Thymus (tissue), 11 donors: ENCODE results near the gene GDPD2. TPM values are rescaled to one million over a fixed set of nuclear protein-coding genes. Genes with fewer than 3 reads are reported as not detected.

Experiments used
- DNase-seq, 9 donors: peaks; one replicate each; pipeline ENCODE4 v3.0.0-alpha.2; 2013; ENCODE audit warnings: low spot score in 9 of 9, low read depth in 6 of 9, missing footprints in 1 of 9
- H3K27ac ChIP-seq, 2 donors: one replicate each; pipeline ENCODE4 v1.5.1; 2013; ENCODE audit warnings: control low read depth in 1 of 2, low read depth in 1 of 2, low read length in 1 of 2, mild to moderate bottlenecking in 1 of 2, moderate library complexity in 1 of 2
- H3K27me3 ChIP-seq, 2 donors: one replicate each; pipeline ENCODE4 v1.5.1; 2013; ENCODE audit warnings: low read length in 1 of 2; ENCODE audit not compliant: control insufficient read depth in 2 of 2, insufficient read depth in 1 of 2
- H3K36me3 ChIP-seq, 2 donors: one replicate each; pipeline ENCODE4 v1.5.1; 2013; ENCODE audit warnings: low read length in 1 of 2, mild to moderate bottlenecking in 1 of 2, moderate library complexity in 1 of 2; ENCODE audit not compliant: control insufficient read depth in 2 of 2, insufficient read depth in 2 of 2
- H3K4me1 ChIP-seq, 2 donors: one replicate each; pipeline ENCODE4 v1.5.1; 2013; ENCODE audit warnings: low read length in 2 of 2; ENCODE audit not compliant: control insufficient read depth in 2 of 2, insufficient read depth in 2 of 2
- H3K4me3 ChIP-seq, 2 donors: one replicate each; pipeline ENCODE4 v1.5.1; 2013; ENCODE audit warnings: low read length in 2 of 2, control low read depth in 1 of 2, mild to moderate bottlenecking in 1 of 2
- H3K9me3 ChIP-seq, 2 donors: one replicate each; pipeline ENCODE4 v1.5.1; 2013; ENCODE audit warnings: low read length in 1 of 2, mild to moderate bottlenecking in 1 of 2; ENCODE audit not compliant: control insufficient read depth in 2 of 2, insufficient read depth in 1 of 2
- WGBS: extraction: QIAGEN DNeasy Blood & Tissue Kit; methylation state at CpG from one replicate; pipeline ENCODE4 v1.1.7; 2013; 5-methylcytosine and 5-hydroxymethylcytosine counted together
- polyA plus RNA-seq: library from polyadenylated mRNA; stranded (reverse); fragments of 200-250 nt; gene quantifications from one replicate; pipeline ENCODE4 v1.2.3, GENCODE V29; 2013
- total RNA-seq: library from RNA; stranded (reverse); fragments of 120-200 nt; gene quantifications from one replicate; pipeline ENCODE4 v1.2.4, GENCODE V29; 2013
- donor health status: healthy.

Gene GDPD2
- total and polyA plus RNA-seq, 2 donors: 0.05 to 0.09 TPM

GRCh38 chrX:70423936-70424675, 992 bp downstream of the GDPD2 start:
- Histone ChIP-seq H3K4me3 (no peak overlapping the region), H3K9me3 (no peaks in the 10 kb centered on the region), H3K36me3 (peaks cover 0 to 8% of the 10 kb centered on the region in 2 donors), H3K4me1 (no peaks in the 10 kb centered on the region), H3K27me3 (no peaks in the 10 kb centered on the region), H3K27ac (no peak overlapping the region)
- 90% methylated on average over 10 of the region's 10 CpGs for WGBS
- no peak for DNase-seq

DNA sequence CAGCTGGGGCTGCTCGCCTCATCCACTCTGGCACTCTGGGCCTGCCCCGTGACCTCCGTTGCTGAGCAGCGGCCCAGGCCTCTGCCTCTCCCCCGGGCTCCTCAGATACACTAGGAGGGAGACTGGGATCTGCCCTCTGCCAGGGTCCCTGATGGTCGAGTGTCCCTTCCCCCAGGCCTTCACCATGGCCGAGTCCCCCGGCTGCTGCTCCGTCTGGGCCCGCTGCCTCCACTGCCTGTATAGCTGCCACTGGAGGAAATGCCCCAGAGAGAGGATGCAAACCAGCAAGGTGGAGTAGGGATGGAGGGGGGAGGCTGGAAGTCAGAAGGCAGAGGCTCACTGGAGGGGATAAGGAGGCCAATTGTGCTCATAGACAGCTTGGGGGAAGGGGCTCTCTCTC, 1.7 kb downstream of the GDPD2 start:
- WGBS: 97% methylated on average over 10 of the region's 10 CpGs
- H3K27me3 ChIP-seq: no peaks in the 10 kb centered on the region
- H3K36me3 ChIP-seq: peaks cover 0 to 1% of the 10 kb centered on the region in 2 donors
- no peak overlapping the region for H3K4me3 ChIP-seq
- H3K4me1 ChIP-seq: no peaks in the 10 kb centered on the region
- no peak for DNase-seq
- H3K27ac ChIP-seq: no peak overlapping the region
- no peaks in the 10 kb centered on the region for H3K9me3 ChIP-seq

- DNase-seq: no peak
- no peaks in the 10 kb centered on the region for H3K9me3 ChIP-seq
- no peaks in the 10 kb centered on the region for H3K36me3 ChIP-seq
- no peak overlapping the region for H3K4me3 ChIP-seq
- no peaks in the 10 kb centered on the region for H3K4me1 ChIP-seq
- no peak overlapping the region for H3K27ac ChIP-seq
- no peaks in the 10 kb centered on the region for H3K27me3 ChIP-seq
- WGBS: 98% methylated on average over 15 of the region's 15 CpGs
Observed at GRCh38 chrX:70426286-70427278, 3.5 kb downstream of the GDPD2 start.

DNA sequence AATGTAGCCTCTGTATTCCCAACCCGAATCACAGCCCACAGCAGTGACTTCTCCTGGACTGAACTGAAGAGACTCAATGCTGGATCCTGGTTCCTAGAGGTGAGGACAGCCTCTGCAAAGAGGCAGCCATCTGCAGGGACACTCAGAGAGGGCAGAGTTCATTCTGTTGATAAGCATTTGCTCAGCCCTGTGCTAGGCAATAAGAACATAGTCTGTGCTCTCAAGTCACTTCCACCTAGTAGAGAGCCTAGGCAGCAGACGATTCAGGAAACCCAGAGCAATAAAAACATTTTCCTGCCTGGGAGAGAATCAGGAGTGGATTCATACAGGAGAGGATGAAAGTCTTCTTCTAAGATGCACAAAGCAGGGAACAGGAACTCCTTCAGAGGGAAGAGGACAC, 4.3 kb downstream of the GDPD2 start:
- Histone ChIP-seq H3K4me1 (no peaks in the 10 kb centered on the region), H3K9me3 (no peaks in the 10 kb centered on the region), H3K4me3 (no peak overlapping the region), H3K27ac (no peak overlapping the region), H3K36me3 (no peaks in the 10 kb centered on the region), H3K27me3 (no peaks in the 10 kb centered on the region)
- DNase-seq: no peak
- WGBS: 74% methylated on average over 2 of the region's 2 CpGs

- no peaks in the 10 kb centered on the region for H3K9me3 ChIP-seq
Observed at GRCh38 chrX:70429759-70430158, 6.6 kb downstream of the GDPD2 start.

DNA sequence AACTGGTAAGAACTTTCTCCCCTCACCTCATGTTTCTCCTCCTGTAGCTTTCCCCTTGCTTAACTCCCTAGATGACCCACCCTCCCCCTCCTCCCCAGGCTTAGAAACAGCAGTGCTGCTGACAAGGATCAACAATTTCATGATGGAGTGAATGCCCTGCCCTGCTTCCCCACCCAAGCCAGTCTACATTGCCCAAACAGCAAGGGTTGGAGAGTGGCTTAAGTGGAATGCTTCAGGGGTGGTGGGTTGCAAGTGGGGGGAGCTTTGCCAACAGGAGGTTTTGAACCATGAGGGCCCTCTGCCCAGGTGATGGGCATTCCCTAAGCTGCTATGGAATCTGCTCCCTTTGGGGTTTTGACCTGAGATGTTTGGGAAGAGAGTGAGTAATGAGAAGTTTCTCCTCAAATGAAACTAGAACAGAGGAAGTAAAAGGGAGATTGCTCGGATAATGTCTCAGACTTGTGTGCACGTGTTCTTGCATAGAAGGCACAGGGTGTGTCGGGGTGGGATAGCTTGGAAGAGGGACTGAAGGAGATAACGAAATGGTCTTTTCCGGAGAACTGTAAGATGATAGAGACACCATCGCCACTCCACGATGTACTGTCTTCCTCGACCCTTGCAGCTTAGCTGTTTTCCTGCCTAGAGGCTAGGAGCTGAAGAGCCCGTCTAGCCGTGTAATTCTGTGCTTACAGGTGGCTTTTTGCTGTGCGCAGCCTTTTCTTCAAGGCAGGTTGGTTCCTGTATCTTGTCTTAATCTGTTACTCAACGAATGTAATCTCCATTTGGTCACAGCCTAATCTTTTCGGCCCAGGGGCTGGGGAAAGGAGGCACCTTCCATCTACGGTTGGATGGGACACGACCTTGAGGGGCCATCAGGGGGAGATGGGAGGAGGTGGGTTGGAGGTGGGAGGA, 10.1 kb downstream of the GDPD2 start:
- Histone ChIP-seq H3K4me3 (peak overlapping the region; percentile 54 to 58), H3K27me3 (peaks cover 2 to 41% of the 10 kb centered on the region in 2 donors), H3K27ac (no peak overlapping the region), H3K4me1 (peaks cover 0 to 8% of the 10 kb centered on the region in 2 donors), H3K9me3 (no peaks in the 10 kb centered on the region), H3K36me3 (no peaks in the 10 kb centered on the region)
- WGBS: 66% methylated on average over 15 of the region's 15 CpGs
- DNase-seq: no peak

More at GRCh38 chrX:70429759-70430158, 6.6 kb downstream of the GDPD2 start:
- Histone ChIP-seq H3K27ac (no peak overlapping the region), H3K4me1 (peaks cover 0 to 5% of the 10 kb centered on the region in 2 donors), H3K36me3 (no peaks in the 10 kb centered on the region), H3K4me3 (no peak overlapping the region), H3K27me3 (peaks cover 1 to 15% of the 10 kb centered on the region in 2 donors)
- DNase-seq: no peak
- WGBS: 97% methylated on average over 6 of the region's 6 CpGs

DNA sequence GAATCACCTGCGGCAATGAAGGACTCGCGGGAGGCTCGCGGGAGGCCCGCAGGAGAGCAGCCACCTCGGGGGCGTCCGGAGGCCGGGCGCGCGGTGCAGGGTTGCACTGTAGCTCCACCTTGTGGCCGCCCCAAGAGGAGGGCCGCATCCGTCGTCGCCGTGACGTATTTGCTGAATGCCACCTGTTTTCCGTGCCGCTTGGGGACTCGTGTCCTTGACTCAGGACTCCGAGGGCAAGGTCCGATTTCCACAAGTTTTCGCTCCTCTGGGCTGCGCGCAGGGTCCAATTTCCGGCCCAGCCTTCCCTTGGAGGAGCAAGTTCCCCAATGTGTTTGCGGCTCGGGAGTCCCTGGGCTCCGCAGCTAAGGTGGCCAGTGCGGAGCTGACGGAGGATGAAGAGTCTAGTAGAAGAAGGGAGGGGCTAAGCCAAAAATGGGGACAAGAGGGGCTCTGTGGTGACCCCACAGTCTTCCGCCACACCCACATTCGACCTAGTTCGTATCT, 10.8 kb downstream of the GDPD2 start:
- peaks cover 2 to 41% of the 10 kb centered on the region in 2 donors for H3K27me3 ChIP-seq
- H3K27ac ChIP-seq: no peak overlapping the region
- peak overlapping the region; percentile 54 to 58 for H3K4me3 ChIP-seq
- no peaks in the 10 kb centered on the region for H3K9me3 ChIP-seq
- WGBS: 1% methylated on average over 37 of the region's 37 CpGs
- no peaks in the 10 kb centered on the region for H3K36me3 ChIP-seq
- DNase-seq: peak in 7 of 9 donors; percentile 37 to 73 (median 57)
- H3K4me1 ChIP-seq: peaks cover 0 to 8% of the 10 kb centered on the region in 2 donors

GRCh38 chrX:70434352-70434866, 11.3 kb downstream of the GDPD2 start:
- peaks cover 0 to 8% of the 10 kb centered on the region in 2 donors for H3K4me1 ChIP-seq
- H3K27ac ChIP-seq: no peak overlapping the region
- DNase-seq: peak in 5 of 9 donors; percentile 11 to 47 (median 34)
- WGBS: under 1% methylated on average over 45 of the region's 45 CpGs
- no peaks in the 10 kb centered on the region for H3K9me3 ChIP-seq
- H3K27me3 ChIP-seq: peaks cover 2 to 41% of the 10 kb centered on the region in 2 donors
- H3K4me3 ChIP-seq: peak overlapping the region; percentile 54 to 58
- no peaks in the 10 kb centered on the region for H3K36me3 ChIP-seq
